Stimulated activated CD8-positive, alpha-beta memory T cell treated with anti-CD3 and anti-CD28 coated beads, Interleukin-12 subunit alpha, Interleukin-12 subunit beta, amount 100 ng/mL, for 1 hour (primary cell): ENCODE results near the gene SIGLEC1.
A peak's percentile ranks its signal among the peaks of the same experiment; 100 is the strongest.

ENCODE experiments used
- DNase-seq: peaks from one replicate; pipeline ENCODE4 v3.0.0-alpha.2; 2020; ENCODE audit warnings: low read depth

Gene SIGLEC1

DNA sequence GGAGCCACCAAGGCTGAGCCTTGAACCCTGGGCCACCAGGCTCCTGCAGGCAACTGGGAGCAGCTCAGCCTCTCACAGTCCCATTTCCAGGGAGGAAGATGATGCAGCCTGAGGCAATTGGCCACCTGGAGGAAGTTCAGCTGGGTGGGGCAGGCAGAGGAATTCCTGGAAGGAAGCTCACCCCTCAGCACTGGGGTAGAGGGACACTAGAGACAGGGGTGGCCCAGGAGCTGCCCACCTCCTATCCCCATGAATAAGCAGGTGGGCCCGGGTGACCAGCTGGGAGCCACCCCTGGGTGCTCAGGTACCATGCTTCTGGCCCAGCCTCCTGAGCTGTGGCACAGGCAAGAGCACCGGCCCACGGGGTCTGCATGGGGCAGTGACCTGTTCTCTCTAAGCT lies 16.5 kb upstream of the SIGLEC1 start:
- no peak for DNase-seq

DNA sequence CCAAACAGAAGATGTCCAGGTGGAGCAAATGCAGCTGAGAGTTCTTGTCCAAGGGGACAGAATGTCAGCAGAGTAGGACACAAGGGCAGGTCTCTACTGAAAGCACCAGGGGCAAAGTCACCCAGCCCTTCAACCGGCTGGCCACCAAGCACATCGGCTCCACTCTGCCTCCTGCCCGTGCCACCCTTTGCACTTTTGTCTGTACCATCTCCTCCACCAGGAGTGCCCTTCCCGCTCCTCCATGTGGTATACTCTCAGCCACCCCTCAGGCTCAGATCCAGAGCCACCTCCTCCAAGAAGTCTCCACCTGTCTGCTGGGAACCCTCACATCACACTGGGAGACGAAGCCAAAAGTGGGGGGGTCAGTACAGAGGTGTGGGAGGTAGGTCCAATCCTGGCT lies 16.0 kb upstream of the SIGLEC1 start:
- no peak for DNase-seq

DNA sequence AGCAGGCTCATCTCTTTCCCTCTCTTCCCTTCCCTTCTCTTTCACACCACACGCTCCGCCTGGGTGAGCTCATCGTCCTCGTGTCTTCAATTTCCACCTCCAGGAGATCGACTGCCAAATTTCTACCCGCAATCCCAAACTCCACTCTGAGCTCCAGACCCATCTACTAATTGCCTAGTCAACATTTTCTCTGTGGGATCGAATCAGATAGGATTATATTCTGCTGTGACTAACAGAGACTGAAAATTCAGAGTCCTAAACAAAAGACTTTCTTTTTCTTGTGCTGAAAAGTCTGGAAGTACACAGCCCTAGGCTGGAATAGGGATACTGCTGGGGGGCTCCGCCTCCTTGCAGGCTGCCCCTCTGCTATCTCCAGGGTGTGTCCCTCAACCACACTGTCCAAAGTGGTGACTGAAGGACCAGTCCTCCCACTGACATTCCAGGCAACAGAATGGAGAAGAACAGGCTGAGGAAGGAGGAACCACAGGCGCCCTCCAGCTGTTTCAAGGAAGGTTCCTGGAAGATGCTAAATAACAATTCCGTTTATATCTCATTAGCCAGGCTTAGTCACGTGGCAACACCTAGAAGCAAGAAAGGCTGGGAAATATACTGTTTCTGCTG lies 15.1 kb upstream of the SIGLEC1 start:
- DNase-seq = no peak

DNA sequence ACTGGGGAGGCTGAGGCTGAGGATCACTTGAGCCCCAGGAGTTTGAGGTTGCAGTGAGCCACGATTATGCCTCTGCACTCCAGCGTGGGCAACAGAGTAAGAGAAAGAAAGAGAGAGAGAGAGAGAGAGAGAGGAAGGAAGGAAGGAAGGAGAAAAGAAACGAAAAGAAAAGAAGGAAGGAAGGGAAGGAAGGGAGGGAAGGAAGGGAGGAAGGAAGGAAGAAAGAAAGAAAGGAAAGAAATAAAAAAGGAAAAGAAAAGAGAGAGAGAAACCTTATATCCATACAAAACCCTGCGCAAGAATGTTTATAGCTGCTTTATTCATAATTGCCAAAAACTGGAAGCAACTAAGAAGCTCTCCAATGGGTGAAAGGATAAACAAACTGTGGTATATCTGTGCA lies 12.0 kb upstream of the SIGLEC1 start:
- DNase-seq = no peak

DNA sequence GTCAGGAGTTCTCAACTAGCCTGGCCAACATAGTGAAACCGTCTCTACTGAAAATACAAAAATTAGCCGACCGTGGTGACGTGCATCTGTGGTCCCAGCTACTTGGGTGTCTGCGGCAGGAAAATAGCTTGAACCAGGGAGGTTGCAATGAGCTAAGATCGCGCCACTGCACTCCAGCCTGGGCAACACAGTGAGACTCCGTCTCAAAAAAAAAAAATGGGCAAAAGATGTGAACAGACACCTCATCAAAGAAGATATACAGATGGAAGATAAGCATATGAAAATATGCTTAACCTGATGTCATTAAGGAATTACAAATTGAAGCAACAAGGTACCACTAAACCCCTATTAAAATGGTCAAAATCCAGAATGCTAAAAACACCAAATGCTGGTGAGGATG lies 10.9 kb upstream of the SIGLEC1 start:
- DNase-seq = no peak

DNA sequence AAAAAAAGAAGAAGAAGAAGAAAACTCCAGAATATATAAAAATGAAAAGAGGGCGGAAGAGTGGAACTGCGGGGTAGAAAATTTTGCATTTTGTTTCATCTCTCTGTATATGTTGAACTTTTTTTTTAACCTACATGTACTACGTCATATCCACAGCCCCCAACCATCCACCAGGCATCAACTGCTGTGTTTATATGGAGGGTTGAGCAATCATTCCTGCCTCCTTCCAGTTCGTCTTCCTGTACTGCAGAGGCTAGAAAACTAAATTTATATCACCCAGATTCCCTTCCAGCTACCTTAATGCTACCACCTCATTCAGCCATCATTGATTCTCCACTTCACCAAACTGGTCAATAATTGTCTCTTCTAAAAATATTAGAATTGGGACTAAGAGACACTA lies 9.5 kb upstream of the SIGLEC1 start:
- no peak for DNase-seq

DNA sequence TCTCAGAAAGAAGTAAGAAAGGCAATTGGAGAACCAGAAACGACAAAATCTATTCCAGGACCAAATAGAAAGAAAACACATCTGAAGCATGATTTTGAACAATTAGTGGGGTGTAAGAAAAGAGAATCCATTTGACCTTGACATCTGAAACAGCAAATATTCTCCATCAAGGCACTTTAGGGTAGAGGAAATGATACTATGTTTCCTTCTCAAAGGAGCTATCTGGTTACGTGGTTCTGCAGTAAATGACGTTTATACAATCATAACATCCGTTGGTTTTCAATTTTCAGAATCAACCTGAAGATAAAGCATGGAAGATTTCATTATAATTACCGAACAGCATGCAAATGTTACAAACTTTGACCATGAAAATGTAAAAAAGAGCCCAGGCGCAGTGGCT lies 8.2 kb upstream of the SIGLEC1 start:
- DNase-seq = no peak

DNA sequence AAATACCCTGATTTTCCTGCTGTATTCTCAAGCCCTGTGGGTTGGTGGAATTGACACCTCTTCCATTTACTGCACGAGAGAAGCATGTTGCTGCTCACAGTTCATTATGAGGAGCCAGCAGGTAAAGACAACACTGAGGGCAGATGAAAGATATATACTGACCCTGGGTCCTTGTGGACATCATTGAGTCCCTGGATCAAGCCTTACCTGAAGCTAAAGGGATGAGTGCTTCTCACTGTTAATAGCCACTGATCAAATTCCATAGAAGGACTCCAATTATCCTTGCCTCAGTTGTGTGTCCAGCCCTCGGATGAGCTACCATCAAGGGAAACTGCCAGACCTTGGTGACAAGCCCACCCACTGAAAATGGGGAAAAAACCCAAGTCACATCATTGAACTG lies 7.7 kb upstream of the SIGLEC1 start:
- no peak for DNase-seq

DNA sequence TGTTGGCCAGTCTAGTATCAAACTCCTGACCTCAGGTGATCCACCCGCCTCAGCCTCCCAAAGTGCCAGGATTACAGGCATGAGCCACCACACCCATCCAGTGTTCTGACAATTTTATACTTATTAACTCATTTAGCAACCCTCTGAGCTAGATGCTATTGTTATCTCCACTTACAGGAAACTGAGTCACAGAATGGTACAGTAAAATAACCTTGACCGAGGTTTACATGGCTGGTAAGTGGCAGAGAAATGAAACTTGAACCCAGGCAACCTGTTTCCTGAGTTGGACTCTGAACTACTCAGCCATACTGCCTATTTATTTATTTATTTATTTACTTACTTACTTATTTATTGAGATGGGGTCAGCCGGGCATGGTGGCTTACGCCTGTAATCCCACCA lies 6.6 kb upstream of the SIGLEC1 start:
- DNase-seq = no peak

DNA sequence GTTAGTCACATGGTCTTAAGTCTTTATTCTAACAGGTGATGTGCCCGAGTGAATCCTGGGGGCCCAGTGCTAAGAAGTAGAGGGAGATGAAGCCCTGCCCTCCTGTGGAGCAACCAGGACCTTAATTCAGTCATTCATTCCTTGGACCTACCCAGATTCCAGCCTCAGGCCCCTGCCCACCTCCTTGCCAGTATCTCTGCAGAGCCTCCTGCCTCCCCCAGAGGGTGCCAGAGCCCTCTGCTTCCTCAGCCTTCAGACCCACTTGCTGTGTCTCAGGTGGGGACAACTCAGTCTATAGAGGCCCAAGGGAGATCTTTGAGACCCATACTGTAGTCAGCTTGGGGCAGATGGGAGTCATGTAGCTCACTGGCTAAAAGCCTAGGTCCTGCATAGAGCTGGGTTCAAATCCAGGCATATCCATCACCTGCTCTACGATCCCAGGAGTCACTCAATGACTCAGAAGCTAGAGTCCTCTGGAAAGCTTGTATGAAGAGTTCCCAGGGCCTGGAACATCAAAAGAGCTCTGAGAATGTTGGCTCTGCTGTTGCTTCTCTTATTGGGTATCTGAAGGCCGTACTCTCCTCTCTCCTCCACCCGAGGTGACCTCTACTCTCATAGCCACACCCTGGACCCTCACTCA lies 3.9 kb upstream of the SIGLEC1 start:
- DNase-seq = no peak

DNA sequence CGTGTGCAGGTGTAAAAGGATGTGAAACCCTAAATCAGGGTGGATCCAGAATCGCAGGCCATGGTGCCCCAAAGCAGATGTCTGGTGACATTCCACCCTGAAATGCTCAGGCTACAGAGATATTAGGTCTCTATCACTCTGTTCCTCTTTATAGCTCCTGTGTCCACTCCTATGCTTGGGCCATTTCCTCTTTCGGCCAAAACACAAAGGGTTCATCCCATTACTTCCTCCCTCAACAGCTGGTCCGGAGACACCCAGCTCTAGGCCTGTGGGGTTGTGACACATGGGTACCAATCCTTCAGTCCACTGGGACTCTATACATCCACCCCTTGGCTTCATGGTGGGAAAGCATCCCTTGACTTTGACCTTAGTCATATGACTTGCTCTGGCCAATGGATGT lies 1.7 kb upstream of the SIGLEC1 start:
- no peak for DNase-seq

DNA sequence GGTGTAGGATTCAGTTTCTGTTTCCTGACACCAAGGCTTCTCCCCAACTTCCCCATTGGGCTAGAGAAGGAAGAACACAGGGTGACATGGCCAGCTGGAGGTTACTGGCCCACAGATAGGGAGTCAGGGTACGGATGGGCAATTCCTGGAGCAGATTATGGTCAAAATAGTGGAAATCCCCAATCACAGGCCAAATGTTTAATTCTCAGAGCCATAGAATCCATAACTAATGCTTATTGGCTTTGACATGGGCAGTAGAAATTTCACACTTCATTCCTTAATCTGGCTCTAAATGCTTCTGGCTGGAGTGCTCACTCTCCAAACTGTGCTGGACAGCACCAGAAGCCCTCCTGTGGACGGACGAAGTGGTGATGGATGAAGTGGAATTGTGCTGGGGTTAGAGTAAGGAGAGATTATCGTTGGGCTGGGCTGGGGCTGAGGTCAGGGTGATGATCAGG lies 887 bp downstream of the SIGLEC1 start:
- DNase-seq = no peak

DNA sequence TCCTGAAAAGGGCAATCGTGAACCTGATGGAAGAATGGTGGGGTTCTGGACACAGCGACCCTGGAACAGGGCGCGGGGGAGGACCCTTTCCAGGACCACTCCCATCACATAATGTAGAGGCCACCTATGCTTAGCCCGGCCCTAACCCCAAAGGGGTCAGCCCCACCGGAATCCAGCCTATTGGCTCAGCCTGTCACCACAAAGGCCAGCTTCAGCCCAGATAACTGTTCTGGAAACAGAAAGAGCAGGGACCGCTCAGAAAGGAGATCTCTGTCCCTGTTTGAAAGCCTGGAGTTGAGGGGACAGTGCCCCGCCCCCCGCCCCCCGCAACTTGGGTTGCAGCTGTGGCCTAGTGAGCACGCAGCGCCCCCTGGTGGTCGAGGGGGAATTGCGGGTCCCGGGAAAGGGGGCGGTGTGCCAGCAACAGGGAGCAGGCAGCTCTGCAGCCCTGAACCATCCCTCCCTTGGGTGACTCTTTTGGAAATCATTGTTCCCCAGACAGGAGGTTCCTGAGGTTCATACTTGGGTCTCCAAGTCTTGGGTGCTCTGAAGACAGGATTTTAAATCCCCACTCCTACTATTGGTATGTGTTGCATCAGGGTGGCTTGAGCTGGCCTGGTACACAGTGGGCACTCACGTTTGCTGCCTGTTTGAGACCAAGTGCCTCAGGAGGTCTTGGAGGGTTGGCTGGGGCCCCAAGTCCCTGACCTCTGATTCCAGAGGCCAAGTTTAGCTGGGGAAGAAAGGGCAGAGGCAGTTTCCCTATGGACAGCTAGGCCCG lies 1.5 kb downstream of the SIGLEC1 start:
- peak; percentile 57 for DNase-seq

DNA sequence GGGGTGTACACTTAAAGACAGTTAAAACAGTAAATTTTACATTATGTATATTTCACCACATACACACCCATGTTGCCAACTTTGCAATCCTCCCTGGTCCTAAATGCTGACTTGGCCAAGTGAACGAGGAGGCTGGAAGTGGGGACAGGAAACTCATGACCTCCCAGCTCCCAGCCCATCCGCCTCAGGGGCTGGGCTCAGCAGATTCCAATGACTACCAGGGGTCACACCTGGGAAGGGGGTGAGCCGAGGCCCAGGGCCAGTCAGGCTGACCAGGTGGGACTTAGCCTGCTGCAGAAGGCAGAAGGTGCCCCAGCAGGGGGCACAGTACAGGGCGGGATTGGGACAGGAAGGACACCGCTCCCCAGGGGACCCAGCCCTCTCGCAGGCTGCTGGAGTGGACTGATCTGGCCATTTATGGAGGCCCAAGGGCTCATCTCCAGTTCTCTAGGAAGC lies 2.4 kb downstream of the SIGLEC1 start:
- no peak for DNase-seq

DNA sequence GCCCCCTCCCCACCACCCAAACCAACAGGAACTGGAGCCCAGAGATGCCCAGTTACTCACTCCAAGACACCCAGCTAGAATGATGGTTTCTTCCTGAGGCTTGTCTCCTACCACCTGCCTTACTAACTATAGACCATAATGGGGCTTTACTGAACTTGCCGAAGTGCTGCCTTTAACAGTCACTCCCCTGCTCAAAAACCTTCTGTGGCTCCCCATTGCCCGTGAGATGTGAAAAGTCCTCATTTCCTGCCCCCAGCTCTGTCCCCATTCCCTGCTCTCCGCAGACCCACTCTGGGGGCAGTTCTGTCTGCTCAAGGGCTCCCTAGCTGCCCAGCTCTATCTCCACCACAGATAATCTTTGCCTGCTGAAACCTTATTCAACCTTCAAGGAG lies 4.9 kb downstream of the SIGLEC1 start:
- no peak for DNase-seq

DNA sequence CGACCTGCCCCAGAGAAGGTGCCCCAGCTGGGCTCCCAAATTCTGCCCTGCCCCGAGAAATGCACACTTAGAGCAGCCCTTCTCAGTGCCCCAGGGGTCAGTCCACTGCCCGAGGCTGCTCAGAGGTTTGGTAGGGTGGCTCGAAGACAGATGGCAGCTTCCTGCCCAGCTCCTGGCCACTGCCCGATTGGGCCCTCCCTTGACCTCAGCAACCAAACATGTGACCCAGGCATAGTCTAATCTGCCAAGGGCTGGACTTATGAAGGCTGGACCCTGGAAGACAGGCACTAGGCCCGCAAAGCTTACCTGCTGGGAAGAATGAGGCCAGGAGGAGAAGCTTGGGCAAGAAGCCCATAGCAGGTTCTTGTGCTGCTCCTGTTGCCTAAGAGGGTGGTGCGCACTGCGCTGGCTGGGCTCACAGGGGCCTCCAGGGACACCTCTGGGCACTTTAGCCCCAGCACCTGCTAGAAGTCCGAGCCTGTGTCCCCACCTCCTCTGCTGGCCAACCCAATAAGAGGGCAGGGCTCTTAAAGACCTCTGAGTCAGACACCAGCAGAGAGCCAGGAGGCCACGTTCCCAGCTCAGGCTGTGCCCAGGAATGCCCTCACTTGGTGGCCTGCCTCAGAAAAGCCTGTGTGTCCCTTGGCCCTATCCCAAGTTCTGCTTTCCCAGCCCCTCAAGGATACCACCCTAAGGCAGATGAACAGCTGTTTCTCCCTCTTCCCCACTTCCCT lies 5.5 kb downstream of the SIGLEC1 start:
- no peak for DNase-seq

DNA sequence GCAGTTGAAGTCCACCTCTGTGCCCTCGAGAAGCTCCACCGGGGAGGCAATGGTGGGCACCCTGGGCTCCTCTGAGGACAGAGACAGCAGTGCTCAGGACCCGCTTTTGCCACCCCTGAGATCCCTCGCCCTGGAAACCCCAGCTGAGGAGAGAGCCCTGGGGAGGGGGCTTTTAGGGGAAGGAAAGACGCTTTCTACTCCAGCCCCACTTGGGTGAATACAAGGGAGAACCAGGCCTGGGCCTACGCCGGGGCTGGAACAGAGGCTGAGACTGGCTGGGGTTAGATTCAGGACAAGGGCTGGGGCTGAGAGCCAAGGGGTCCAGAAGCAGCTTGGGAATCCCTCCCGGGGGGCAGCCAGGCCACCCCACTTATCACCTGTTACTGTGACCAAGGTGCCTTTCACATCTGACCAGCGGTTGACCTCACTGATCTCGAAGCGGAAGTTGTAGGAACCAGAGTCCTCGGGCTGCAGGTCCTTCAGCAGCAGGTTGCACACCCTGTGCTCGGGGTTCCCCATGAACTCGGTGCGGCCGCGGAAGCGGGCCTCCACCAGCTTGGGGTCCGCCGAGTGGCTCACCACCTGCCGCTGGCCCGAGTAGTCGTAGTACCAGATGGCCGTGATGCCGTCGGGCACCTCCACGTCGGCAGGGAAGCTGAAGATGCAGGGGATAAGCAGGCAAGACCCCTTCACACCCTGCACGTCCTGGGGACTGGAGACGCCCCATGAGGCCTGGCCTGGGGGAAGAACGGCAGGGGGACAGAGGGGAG lies 6.2 kb downstream of the SIGLEC1 start:
- no peak for DNase-seq

DNA sequence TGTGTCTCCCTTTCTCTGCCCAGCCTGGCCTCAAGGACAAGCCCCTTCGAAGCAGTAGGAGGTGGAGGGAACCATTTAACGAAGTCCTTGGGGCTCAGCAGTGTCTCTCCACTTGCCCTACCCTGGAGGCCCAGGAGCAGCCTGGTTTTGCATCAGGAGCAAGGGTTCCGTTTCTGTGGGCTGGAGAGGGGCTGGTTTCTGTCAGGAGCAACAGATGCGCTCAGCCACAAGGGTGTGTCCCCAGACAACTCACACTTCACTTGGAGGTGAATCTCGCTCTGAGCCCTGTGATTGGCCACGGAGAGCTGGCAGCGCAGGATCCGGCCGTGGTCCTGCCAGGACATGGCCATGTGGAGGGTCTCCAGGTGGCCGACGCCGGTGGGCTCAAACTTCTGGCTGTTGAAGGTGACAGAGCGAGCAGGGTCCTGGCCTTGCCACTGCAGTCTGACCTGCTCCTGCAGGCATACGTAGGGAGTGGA lies 6.9 kb downstream of the SIGLEC1 start:
- no peak for DNase-seq

DNA sequence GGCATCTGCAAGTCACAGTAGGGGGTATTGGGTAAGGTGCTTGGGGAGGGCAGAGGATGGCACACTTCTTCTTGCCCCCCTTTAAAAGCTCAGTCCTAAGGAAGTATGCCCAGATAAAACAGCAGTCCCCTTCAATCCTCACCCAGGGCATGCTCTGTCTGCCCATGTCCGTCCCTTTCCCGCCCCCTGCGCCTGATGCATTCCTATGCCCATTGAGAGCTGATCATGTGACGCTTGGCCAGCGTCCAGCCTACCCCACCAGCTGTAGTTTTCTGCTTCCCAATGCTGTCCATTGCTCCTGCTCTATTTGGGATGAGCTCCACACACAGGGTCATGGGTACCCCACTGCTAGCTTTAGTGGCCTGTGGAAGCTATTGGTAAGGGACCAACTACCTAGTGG lies 8.3 kb downstream of the SIGLEC1 start:
- DNase-seq = no peak

DNA sequence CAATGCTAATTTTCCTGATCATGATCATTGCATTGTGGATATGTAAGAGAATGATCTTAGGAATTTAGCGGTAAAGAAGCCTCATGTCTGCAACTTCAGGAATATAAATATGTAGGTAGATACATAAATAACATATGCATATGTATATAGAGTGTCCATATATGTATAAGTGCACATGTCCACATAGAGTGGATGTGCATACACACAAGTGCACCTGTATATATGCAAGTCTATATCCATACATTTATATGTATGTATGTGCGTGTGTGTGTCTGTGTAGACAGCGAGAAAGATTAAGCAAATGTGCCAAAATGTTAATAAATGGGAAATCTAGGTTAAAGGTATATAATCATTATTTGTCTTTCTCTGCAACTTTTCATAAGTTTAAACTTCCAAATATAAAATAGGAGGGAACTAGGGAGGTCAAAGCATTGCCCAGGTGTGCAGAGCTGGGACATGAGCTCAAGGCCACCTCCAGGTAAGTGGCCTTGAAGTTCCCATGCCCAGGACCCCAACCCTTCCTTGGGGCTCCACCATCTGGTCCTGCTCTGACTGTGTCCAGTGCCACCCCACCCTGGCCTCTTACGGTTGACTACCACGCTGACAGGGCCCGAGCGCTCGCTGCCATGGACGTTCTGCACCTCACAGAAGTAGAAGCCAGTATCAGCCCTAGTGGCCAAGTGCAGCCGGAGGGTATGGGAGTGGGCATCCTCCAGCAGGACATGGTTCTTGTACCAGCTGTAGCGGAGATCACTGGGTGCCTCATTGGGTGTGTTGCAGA lies 9.6 kb downstream of the SIGLEC1 start:
- no peak for DNase-seq
